GM10248 (cell line): ENCODE data around the gene ACBD6.

ENCODE experiments used
- CTCF ChIA-PET: fragments of 300-600 bp; sonication (Branson Sonifier 250); formaldehyde crosslinking; extraction: SDS; loops from one replicate; lab custom pipeline; 2021; ENCODE audit warnings: antibody characterized with exemption; lab: Yijun Ruan, JAX
- POLR2A ChIA-PET: fragments of 350-650 bp; sonication (Branson Sonifier 250); formaldehyde crosslinking; extraction: SDS; loops from one replicate; lab custom pipeline; 2020; ENCODE audit warnings: antibody characterized with exemption; lab: Yijun Ruan, JAX
- DNase-seq: peaks from one replicate; pipeline ENCODE4 v3.0.0; 2012; ENCODE audit errors: extremely low spot score
- CTCF ChIP-seq: IDR thresholded peaks from 2 replicates; pipeline ENCODE4 v1.5.1; 2012; ENCODE audit warnings: mild to moderate bottlenecking, low read depth; ENCODE audit errors: extremely low read depth, missing control alignments, control extremely low read depth

Gene ACBD6

GRCh38 chr1:180267761-180268555 lies 234.4 kb downstream of the ACBD6 start:
- no peak for DNase-seq
- TF ChIP-seq CTCF: no peak
- CTCF ChIA-PET: interaction anchor here (1.3 to 1.7 kb wide), 2 partner anchors 15 kb away, joined by 3 to 10 read pairs; no protein-coding TSS in a partner anchor
- POLR2A ChIA-PET: no interaction called here

DNA sequence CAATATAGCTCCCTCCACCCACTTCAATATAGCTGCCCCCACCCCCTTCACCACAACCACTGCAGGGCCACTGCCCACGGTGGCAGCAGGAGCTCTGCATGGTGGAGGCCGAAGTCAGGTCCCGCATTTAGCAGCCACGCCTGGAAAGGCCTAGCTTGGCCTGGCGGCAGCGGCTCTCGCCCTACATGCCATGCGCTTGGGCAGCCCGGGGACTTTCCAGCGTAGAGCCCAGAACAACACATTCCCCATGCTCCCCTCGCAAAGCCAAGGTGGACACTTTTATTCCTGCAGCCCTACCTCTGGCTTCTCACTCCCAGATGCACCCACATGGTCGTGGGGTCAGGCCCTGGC lies 235.2 kb downstream of the ACBD6 start:
- no peak for DNase-seq
- ChIA-PET CTCF (interaction anchor here (1.7 kb wide), 1 partner anchor 14 kb away, joined by 10 read pairs; no protein-coding TSS in a partner anchor), POLR2A (no interaction called here)
- TF ChIP-seq CTCF: no peak

- TF ChIP-seq CTCF: no peak
- ChIA-PET CTCF (interaction anchor here (1.7 kb wide), 1 partner anchor 13 kb away, joined by 10 read pairs; no protein-coding TSS in a partner anchor), POLR2A (no interaction called here)
- no peak for DNase-seq
Observed at GRCh38 chr1:180266275-180267210, 235.8 kb downstream of the ACBD6 start.

DNA sequence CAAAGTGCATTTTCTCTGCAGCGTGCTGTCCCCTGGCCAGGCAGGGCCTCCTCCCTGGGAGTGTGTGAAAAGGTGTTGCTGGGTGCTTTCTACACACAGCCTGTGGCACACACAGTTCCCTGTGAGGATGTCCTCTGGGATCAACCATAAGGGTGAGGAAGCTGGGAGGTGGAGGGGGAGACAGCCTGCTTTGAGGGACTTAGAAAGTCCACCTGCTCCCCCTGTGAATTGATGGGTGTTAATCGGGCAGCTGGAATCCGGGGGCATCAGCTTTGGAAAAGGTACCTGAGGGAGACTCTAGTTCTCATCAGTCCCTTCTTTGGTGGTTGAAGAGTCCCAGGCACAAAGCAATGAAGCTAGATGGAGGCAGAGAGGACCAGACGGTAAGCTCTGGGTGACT lies 236.5 kb downstream of the ACBD6 start:
- ChIA-PET CTCF (no interaction called here), POLR2A (no interaction called here)
- no peak for DNase-seq
- no peak for TF ChIP-seq CTCF

- POLR2A ChIA-PET: no interaction called here
- DNase-seq: no peak
- TF ChIP-seq CTCF: no peak
- CTCF ChIA-PET: no interaction called here
Observed at GRCh38 chr1:180265201-180265600, 237.2 kb downstream of the ACBD6 start.

- ChIA-PET POLR2A (no interaction called here), CTCF (no interaction called here)
- no peak for TF ChIP-seq CTCF
- DNase-seq: no peak
Observed at GRCh38 chr1:180264595-180264994, 237.8 kb downstream of the ACBD6 start.
